ENCODE measurements around the gene ADAMTS12.
A peak's percentile ranks its signal among the peaks of the same experiment; 100 is the strongest.

ADAMTS12 gene

GRCh38 chr5:33827018-33827707 is 64.6 kb downstream of the ADAMTS12 start:
- no peak for DNase-seq (ENCODE audit: low read depth)
- H3K4me3 ChIP-seq (ENCODE audit: low read length): no peak overlapping the region
- no peak for TF ChIP-seq CTCF (conservative IDR thresholded peaks at IDR 0.05; ENCODE audit: low read length)

- H3K4me3 ChIP-seq (ENCODE audit: low read length): no peak overlapping the region
- peak; percentile 98 for DNase-seq (ENCODE audit: low read depth)
- no peak for TF ChIP-seq CTCF (conservative IDR thresholded peaks at IDR 0.05; ENCODE audit: low read length)
Observed at GRCh38 chr5:33824516-33825195, 67.1 kb downstream of the ADAMTS12 start.

GRCh38 chr5:33817301-33817700 is 74.5 kb downstream of the ADAMTS12 start:
- DNase-seq (ENCODE audit: low read depth): no peak
- no peak for TF ChIP-seq CTCF (conservative IDR thresholded peaks at IDR 0.05; ENCODE audit: low read length)
- no peak overlapping the region for H3K4me3 ChIP-seq (ENCODE audit: low read length)

- DNase-seq (ENCODE audit: low read depth): no peak
- no peak for TF ChIP-seq CTCF (conservative IDR thresholded peaks at IDR 0.05; ENCODE audit: low read length)
- H3K4me3 ChIP-seq (ENCODE audit: low read length): no peak overlapping the region
Observed at GRCh38 chr5:33816791-33817190, 75.0 kb downstream of the ADAMTS12 start.

GRCh38 chr5:33812746-33813145 is 79.0 kb downstream of the ADAMTS12 start:
- H3K4me3 ChIP-seq (ENCODE audit: low read length): no peak overlapping the region
- DNase-seq (ENCODE audit: low read depth): no peak
- no peak for TF ChIP-seq CTCF (conservative IDR thresholded peaks at IDR 0.05; ENCODE audit: low read length)

- TF ChIP-seq CTCF (conservative IDR thresholded peaks at IDR 0.05; ENCODE audit: low read length): no peak
- no peak overlapping the region for H3K4me3 ChIP-seq (ENCODE audit: low read length)
- DNase-seq (ENCODE audit: low read depth): peak; percentile 47
Observed at GRCh38 chr5:33810491-33811120, 81.2 kb downstream of the ADAMTS12 start.
